WTC11 (cell line): Measurements from ENCODE around the gene ATM. TPM values are rescaled to one million over a fixed set of nuclear protein-coding genes. Genes with fewer than 3 reads are reported as not detected.
"Not testable (repeated sequence)": the region's sequence is repeated elsewhere in the genome, so short reads cannot be mapped to it uniquely, and the experiment has no call there.

ENCODE experiments used
- ATAC-seq: fragments of 200-7000 bp; cut with Tn5 transposase; 2 replicates; pipeline ENCODE4 v1.10.0; 2021; ENCODE audit warnings: mild to moderate bottlenecking, moderate library complexity
- CTCF ChIA-PET: fragments of 300-600 bp; sonication (Branson Sonifier 250); formaldehyde crosslinking; loops from one replicate; lab custom pipeline; 2021; ENCODE audit warnings: antibody characterized with exemption; lab: Charles Lee
- POLR2A ChIA-PET: fragments of 350-600 bp; sonication (Branson Sonifier 250); formaldehyde crosslinking; loops from one replicate; lab custom pipeline; 2021; ENCODE audit warnings: antibody characterized with exemption; lab: Charles Lee
- DNase-seq: peaks from one replicate; pipeline ENCODE4 v3.0.0; 2021; ENCODE audit warnings: low spot score
- H3K27ac Mint-ChIP-seq: 2 replicates; pipeline ENCODE4 v1.8.0; 2021; ENCODE audit warnings: mixed read lengths
- H3K27me3 Mint-ChIP-seq: 2 replicates; pipeline ENCODE4 v1.8.0; 2021; ENCODE audit warnings: low read depth, mild to moderate bottlenecking, moderate library complexity, mixed read lengths
- H3K36me3 Mint-ChIP-seq: 2 replicates; pipeline ENCODE4 v1.8.0; 2021; ENCODE audit warnings: mixed read lengths
- H3K4me1 Mint-ChIP-seq: 2 replicates; pipeline ENCODE4 v1.8.0; 2022; ENCODE audit warnings: mixed read lengths
- H3K4me3 Mint-ChIP-seq: 2 replicates; pipeline ENCODE4 v1.8.0; 2021; ENCODE audit warnings: mild to moderate bottlenecking, moderate library complexity, mixed read lengths
- H3K9me3 Mint-ChIP-seq: 2 replicates; pipeline ENCODE4 v1.8.0; 2021; ENCODE audit warnings: mixed read lengths
- CDX4 ChIP-seq: fragments of 250-450 bp; sonication (Bioruptor Pico); IDR thresholded peaks from 2 replicates; pipeline ENCODE4 v1.9.0; 2021; ENCODE audit warnings: moderate library complexity, mild to moderate bottlenecking, inconsistent platforms, borderline replicate concordance
- CREB1 ChIP-seq: sonication (generic); formaldehyde crosslinking; IDR thresholded peaks from 2 replicates; pipeline ENCODE4 v1.8.0; 2023; ENCODE audit warnings: mild to moderate bottlenecking, missing genetic modification reagents
- IRF1 ChIP-seq: sonication (generic); formaldehyde crosslinking; IDR thresholded peaks from 2 replicates; pipeline ENCODE4 v1.8.0; 2023; ENCODE audit warnings: missing genetic modification reagents
- PREB ChIP-seq: sonication (generic); formaldehyde crosslinking; IDR thresholded peaks from 2 replicates; pipeline ENCODE4 v1.8.1; 2022; ENCODE audit warnings: mild to moderate bottlenecking, missing genetic modification reagents, moderate library complexity, borderline replicate concordance
- TCF7 ChIP-seq: sonication (generic); formaldehyde crosslinking; IDR thresholded peaks from 2 replicates; pipeline ENCODE4 v1.8.0; 2022; ENCODE audit warnings: mild to moderate bottlenecking, low read depth, missing genetic modification reagents, moderate library complexity
- ZNF281 ChIP-seq: sonication (generic); formaldehyde crosslinking; IDR thresholded peaks from 2 replicates; pipeline ENCODE4 v1.8.0; 2023; ENCODE audit warnings: mild to moderate bottlenecking, missing genetic modification reagents
- ZNF671 ChIP-seq: fragments of 250-450 bp; sonication (Bioruptor Pico); IDR thresholded peaks from 2 replicates; pipeline ENCODE4 v1.8.0; 2021; ENCODE audit warnings: mild to moderate bottlenecking
- total RNA-seq: library from RNA; stranded (reverse); gene quantifications from 3 replicates; pipeline ENCODE4 v1.2.3, GENCODE V29; 2021

ATM gene
- total RNA-seq, 1 experiment from 2014 or later: 49.5 TPM

- CTCF ChIA-PET: no interaction called here
- Mint-ChIP-seq H3K9me3 (peaks cover 31% of the 10 kb centered on the region), H3K4me1 (no peaks in the 10 kb centered on the region), H3K27me3 (no peaks in the 10 kb centered on the region; the same call in 1 of the 2 replicates), H3K4me3 (no peak overlapping the region), H3K36me3 (peaks cover 6% of the 10 kb centered on the region), H3K27ac (no peak overlapping the region)
- DNase-seq (no peak), ATAC-seq (no peak)
- no peak for TF ChIP-seq CDX4 (CRISPR knock-in tag)
- TF ChIP-seq ZNF671: no peak
- TF ChIP-seq TCF7: no peak
- no peak for TF ChIP-seq ZNF281 (CRISPR knock-in tag)
- TF ChIP-seq IRF1 (CRISPR knock-in tag): no peak
- TF ChIP-seq CREB1 (CRISPR knock-in tag): no peak
- TF ChIP-seq PREB (CRISPR knock-in tag): no peak
- POLR2A ChIA-PET: no interaction called here
Measured at GRCh38 chr11:108414958-108415357, 192.1 kb downstream of the ATM start.

- CTCF ChIA-PET, POLR2A ChIA-PET, H3K27ac Mint-ChIP-seq, H3K4me3 Mint-ChIP-seq, H3K4me1 Mint-ChIP-seq, H3K27me3 Mint-ChIP-seq, H3K36me3 Mint-ChIP-seq: not testable (repeated sequence)
- ATAC-seq (peak; percentile 41; the same call in 1 of the 2 replicates), DNase-seq (peak; percentile 42)
- H3K9me3 Mint-ChIP-seq: peaks cover 33% of the 10 kb centered on the region
Measured at GRCh38 chr11:108417551-108417950, 194.7 kb downstream of the ATM start.

Other genes starting within 250 kb of the ATM start
- 30.0 to 31.4 TPM (median 30.4 TPM) in 3 replicates for gene CUL5, start 214.2 kb upstream of the ATM start, total RNA-seq
- gene ACAT1, start 101.5 kb upstream of the ATM start, total RNA-seq: 31.4 to 39.1 TPM (median 37.1 TPM) in 3 replicates
- gene NPAT, start 429 bp upstream of the ATM start, total RNA-seq: 14.3 to 17.2 TPM (median 14.4 TPM) in 3 replicates
- gene C11orf65, start 244.5 kb downstream of the ATM start, total RNA-seq: 0.83 to 1.1 TPM (median 0.85 TPM) in 3 replicates